Endothelial cell of umbilical vein (primary cell): ENCODE data around the gene FOXRED1. TPM values are rescaled to one million over a fixed set of nuclear protein-coding genes. Genes with fewer than 3 reads are reported as not detected.

Experiments used
- BruUV-seq: library from RNA; stranded (reverse); fragments of 400-500 nt; replicated peaks from 2 replicates; lab custom pipeline; 2021; lab: Mats Ljungman, UMichigan
- CTCF ChIA-PET: fragments of 300-600, 350-600 bp; sonication (Branson Sonifier 250); formaldehyde crosslinking; loops from one replicate; lab custom pipeline; 2021; ENCODE audit warnings: antibody characterized with exemption, inconsistent platforms; lab: Charles Lee
- POLR2A ChIA-PET: fragments of 300-600, 350-600 bp; sonication (Branson Sonifier 250); formaldehyde crosslinking; loops from one replicate; lab custom pipeline; 2021; ENCODE audit warnings: antibody characterized with exemption, inconsistent platforms; lab: Charles Lee
- DNase-seq: peaks from one replicate; pipeline ENCODE4 v3.0.0-alpha.2; 2011; ENCODE audit warnings: low read depth, low spot score
- FAIRE-seq: peaks from 2 replicates; lab custom pipeline; 2011; peaks lifted over from hg19 to GRCh38; lab: Jason Lieb, UNC
- H2AFZ ChIP-seq: 2 replicates; pipeline ENCODE4 v1.6.0; 2012; ENCODE audit warnings: low read depth, low read length, control low read depth, inconsistent platforms
- H3K27ac ChIP-seq: 2 replicates; pipeline ENCODE4 v1.5.1; 2011; ENCODE audit warnings: low read depth, mild to moderate bottlenecking, control low read depth, low read length, moderate library complexity; ENCODE audit not compliant: insufficient read depth
- H3K27me3 ChIP-seq, 2 experiments: 2 replicates each; pipeline versions ENCODE4 v1.6.0 to v1.6.1; 2011; ENCODE audit warnings: low read length in 2 of 2, mixed read lengths in 1 of 2; ENCODE audit not compliant: control insufficient read depth in 2 of 2, insufficient read depth in 2 of 2
- H3K36me3 ChIP-seq, 2 experiments: 2 replicates in 1 of 2; 3 replicates in 1 of 2; pipeline ENCODE4 v1.5.1; 2011; ENCODE audit warnings: low read length in 2 of 2, mild to moderate bottlenecking in 1 of 2, moderate library complexity in 1 of 2; ENCODE audit not compliant: control insufficient read depth in 2 of 2, insufficient read depth in 2 of 2; ENCODE audit errors: extremely low read depth in 1 of 2
- H3K4me1 ChIP-seq: 3 replicates; pipeline ENCODE4 v1.5.1; 2011; ENCODE audit warnings: mild to moderate bottlenecking, low read length; ENCODE audit not compliant: control insufficient read depth, insufficient read depth; ENCODE audit errors: extremely low read depth
- H3K4me2 ChIP-seq: 2 replicates; pipeline ENCODE4 v1.6.1; 2011; ENCODE audit warnings: low read length, control low read depth, mixed read lengths; ENCODE audit not compliant: insufficient read depth
- H3K4me3 ChIP-seq, 3 experiments: fragments of 200-600 bp in 1 of 3; sonication (generic), shearing (Covaris generic) in 1 of 3; replicated peaks in 1 of 3; 2 replicates each; pipeline ENCODE4 v1.5.1; 2011 to 2016; ENCODE audit warnings: control low read depth in 3 of 3, low read length in 3 of 3, mild to moderate bottlenecking in 2 of 3, inconsistent platforms in 1 of 3, low read depth in 1 of 3, moderate library complexity in 1 of 3; ENCODE audit not compliant: insufficient read depth in 1 of 3
- H3K79me2 ChIP-seq: 2 replicates; pipeline ENCODE4 v1.6.0; 2012; ENCODE audit warnings: low read length, inconsistent platforms; ENCODE audit not compliant: control insufficient read depth, insufficient read depth
- H3K9ac ChIP-seq: replicated peaks from 2 replicates; pipeline ENCODE3; 2011; ENCODE audit warnings: low read length, control low read depth; ENCODE audit not compliant: insufficient read depth; ENCODE audit errors: extremely low read depth
- H3K9me1 ChIP-seq: replicated peaks from 3 replicates; pipeline ENCODE4 v1.6.0; 2011; ENCODE audit warnings: mild to moderate bottlenecking, low read length; ENCODE audit not compliant: control insufficient read depth, insufficient read depth; ENCODE audit errors: extremely low read depth
- H3K9me3 ChIP-seq: replicated peaks from 2 replicates; pipeline ENCODE4 v1.5.1; 2012; ENCODE audit warnings: low read length, inconsistent platforms; ENCODE audit not compliant: control insufficient read depth, insufficient read depth
- H4K20me1 ChIP-seq: replicated peaks from 2 replicates; pipeline ENCODE3; 2011; ENCODE audit warnings: mild to moderate bottlenecking, low read length; ENCODE audit not compliant: control insufficient read depth, insufficient read depth; ENCODE audit errors: extremely low read depth
- CTCF ChIP-seq, 2 donors: IDR thresholded peaks; 1 replicate in 1 of 2; 2 replicates in 1 of 2; pipeline ENCODE4 v1.5.1; 2011; ENCODE audit warnings: low read length in 2 of 2, mild to moderate bottlenecking in 2 of 2, moderate library complexity in 2 of 2, control low read depth in 1 of 2, inconsistent platforms in 1 of 2, low read depth in 1 of 2; ENCODE audit not compliant: insufficient read depth in 1 of 2; ENCODE audit errors: extremely low read depth in 1 of 2
- FOS ChIP-seq: IDR thresholded peaks from 2 replicates; pipeline ENCODE4 v1.6.1; 2011; ENCODE audit warnings: mild to moderate bottlenecking, low read length, moderate library complexity, borderline replicate concordance; ENCODE audit not compliant: insufficient read depth
- MYC ChIP-seq: IDR thresholded peaks from one replicate; pipeline ENCODE4 v1.6.1; 2011; ENCODE audit warnings: mild to moderate bottlenecking, low read depth, low read length
- POLR2AphosphoS5 ChIP-seq: IDR thresholded peaks from 2 replicates; pipeline ENCODE4 v1.6.1; 2012; ENCODE audit warnings: low read depth, mild to moderate bottlenecking, control low read depth, low read length, moderate library complexity; ENCODE audit not compliant: insufficient read depth
- dilution Hi-C: fragments of 300-500 bp; cut with MboI; formaldehyde crosslinking; loops from one replicate; pipeline ENCODE4 v1.15.0; 2019; ENCODE audit warnings: low sequenced_read_pairs; ENCODE audit not compliant: extremely low pct_ligation_motif_present
- intact Hi-C: fragments of 100-400 bp; cut with micrococcal nuclease; formaldehyde crosslinking; loops from one replicate; pipeline ENCODE4 v1.10.0; 2022
- polyA plus RNA-seq, 4 experiments: library from polyadenylated mRNA; depleted of rRNA in 3 of 4; stranded (reverse) in 3 of 4; unstranded in 1 of 4; fragments of >200 nt; gene quantifications; 2 replicates each; pipeline versions ENCODE4 v1.2.1 to v1.2.3, GENCODE V29; 2011 to 2012; ENCODE audit warnings: missing spikeins in 1 of 4
- total RNA-seq: library from RNA; stranded (reverse); gene quantifications from 2 replicates; pipeline ENCODE4 v1.2.3, GENCODE V29; 2021

FOXRED1 gene
- total and polyA plus RNA-seq, 2 donors (not counting 3 experiments of a cell fraction or from before 2014, with no cell fraction given) = 32.4 to 33.5 TPM

DNA sequence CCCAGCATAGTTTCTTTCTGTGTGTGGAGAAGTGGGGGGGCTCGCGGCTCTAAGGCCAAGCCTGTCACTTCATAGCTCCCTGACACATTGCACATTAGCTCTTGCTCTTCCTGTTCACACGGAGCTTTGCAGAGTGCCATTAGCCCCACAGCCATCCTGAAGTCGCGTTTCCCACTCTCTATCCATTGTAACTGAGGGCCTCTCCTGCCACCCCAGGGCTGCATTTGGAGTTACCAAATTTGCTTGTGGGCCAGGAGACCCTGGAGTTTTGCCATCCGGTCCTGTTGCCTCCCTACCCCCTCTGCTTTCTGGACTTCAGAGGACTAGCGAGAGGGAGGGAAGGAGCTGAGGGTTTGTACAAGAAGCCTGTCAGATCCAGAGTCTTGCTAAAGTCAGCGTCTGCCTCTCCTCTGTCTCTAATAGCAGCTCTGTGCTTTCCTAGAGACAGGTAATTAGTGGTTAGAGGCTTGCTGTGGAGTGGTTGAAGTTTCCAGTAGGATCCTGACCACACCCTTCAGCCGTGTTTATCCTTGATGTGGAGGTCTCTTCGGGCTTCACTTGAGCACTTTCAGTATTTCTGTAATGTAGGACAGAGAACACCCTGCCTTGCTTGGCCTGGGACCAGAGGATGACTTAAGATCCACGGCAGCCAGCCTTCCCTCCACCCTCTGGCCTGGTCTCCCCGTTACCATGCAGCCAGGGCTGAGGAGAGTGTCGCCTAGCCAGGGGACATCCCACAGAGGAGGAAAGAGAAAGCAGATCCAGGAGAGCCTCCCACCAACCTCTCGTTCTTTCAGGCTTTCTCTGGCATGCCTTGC lies 49.0 kb downstream of the FOXRED1 start:
- Histone ChIP-seq H3K27ac (no peak overlapping the region), H3K9me1 (no peaks in the 10 kb centered on the region), H3K4me1 (no peaks in the 10 kb centered on the region), H3K79me2 (no peaks in the 10 kb centered on the region), H3K9me3 (no peaks in the 10 kb centered on the region), H3K9ac (no peak overlapping the region), H2AFZ (no peak overlapping the region), H3K4me2 (no peak overlapping the region), H4K20me1 (no peaks in the 10 kb centered on the region), H3K4me3 (no peak overlapping the region), H3K27me3 (no peaks in the 10 kb centered on the region), H3K36me3 (no peaks in the 10 kb centered on the region)
- CTCF ChIA-PET = interaction anchor here (0.5 to 3.0 kb wide), 8 partner anchors 8 to 163 kb away, joined by 3 to 18 read pairs (median 5); no protein-coding TSS in a partner anchor
- POLR2A ChIA-PET = no interaction called here
- no peak for FAIRE-seq
- no TSS peak for BruUV-seq
- DNase-seq = no peak
- no peak for TF ChIP-seq FOS
- TF ChIP-seq CTCF (IDR thresholded peaks at IDR 0.05; ENCODE audit: extremely low read depth in 1 of 2, insufficient read depth in 1 of 2, low read depth in 1 of 2, low read length in 2 of 2) = no peak
- TF ChIP-seq MYC = no peak
- TF ChIP-seq POLR2AphosphoS5 = no peak
- intact Hi-C loops (no loop called here), dilution Hi-C loops (no loop called here)
